Measurements from ENCODE around the gene CITED1.

CITED1 gene

DNA sequence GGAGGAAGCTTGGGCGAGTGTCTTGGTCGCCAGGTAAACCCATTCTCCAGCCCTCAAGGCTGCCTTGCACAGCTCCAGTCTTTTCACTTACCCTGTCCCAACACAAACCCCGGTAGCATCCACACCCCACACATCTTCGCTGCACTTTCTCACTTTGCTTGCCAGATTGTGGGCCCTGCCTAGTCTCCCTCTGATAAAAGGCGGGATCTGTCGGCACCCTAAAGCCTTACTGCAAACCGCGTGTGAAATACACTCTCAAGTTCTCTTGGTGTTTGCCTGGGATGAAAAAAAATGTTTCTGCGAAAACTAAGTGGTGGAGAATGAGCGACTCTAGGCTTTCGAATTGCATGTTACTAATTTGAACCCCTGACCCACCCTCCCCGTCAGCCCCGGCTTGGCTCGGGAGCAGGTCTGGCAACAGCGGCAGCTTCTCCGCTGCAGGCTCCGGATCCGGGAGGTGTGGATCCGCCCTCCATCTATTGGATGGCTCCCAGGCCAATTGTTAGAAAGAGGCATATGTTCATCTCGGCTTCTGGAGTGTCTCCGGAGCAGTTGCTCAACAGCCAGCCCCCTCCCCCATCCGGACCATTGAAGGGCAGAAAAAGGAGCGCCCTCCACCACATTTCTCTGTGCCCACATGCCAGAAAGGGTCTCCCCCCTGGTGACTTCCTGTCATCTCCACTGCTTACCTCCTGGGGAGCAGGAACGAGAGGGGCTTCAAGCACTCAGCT lies 3.0 kb upstream of the CITED1 start:
- DNase-seq (ENCODE audit: low spot score), result no peak

- no peak for DNase-seq (ENCODE audit: low spot score)
Measured at GRCh38 chrX:72308209-72308565, 2.5 kb upstream of the CITED1 start.

DNA sequence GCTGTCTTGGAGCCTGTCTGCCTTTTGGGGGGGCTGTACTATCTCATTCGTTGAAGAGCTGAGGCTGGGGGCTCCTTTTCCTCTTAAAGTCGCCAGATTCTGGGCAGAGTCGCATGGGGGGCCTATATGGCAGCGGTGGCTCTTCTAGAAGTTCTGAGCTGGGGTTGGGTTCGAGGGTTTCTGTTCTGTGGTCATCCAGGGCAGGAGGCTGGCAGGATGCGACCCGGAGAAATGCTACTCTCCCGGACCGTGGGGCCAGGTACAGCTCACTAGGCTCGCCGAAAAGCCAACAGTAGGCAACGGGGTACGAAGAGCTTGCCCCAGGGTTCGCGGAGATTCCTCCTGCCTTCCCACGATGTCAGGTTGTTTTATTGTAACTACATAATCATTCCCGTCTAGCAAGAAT lies 1.9 kb upstream of the CITED1 start:
- DNase-seq (ENCODE audit: low spot score), result no peak

GRCh38 chrX:72306851-72307645 lies 1.3 kb upstream of the CITED1 start:
- DNase-seq (ENCODE audit: low spot score), result no peak

GRCh38 chrX:72306085-72306801 lies 529 bp upstream of the CITED1 start:
- DNase-seq (ENCODE audit: low spot score), result no peak

GRCh38 chrX:72304877-72305276 lies 837 bp downstream of the CITED1 start:
- no peak for DNase-seq (ENCODE audit: low spot score)

- no peak for DNase-seq (ENCODE audit: low spot score)
Measured at GRCh38 chrX:72301781-72302180, 3.9 kb downstream of the CITED1 start.

DNA sequence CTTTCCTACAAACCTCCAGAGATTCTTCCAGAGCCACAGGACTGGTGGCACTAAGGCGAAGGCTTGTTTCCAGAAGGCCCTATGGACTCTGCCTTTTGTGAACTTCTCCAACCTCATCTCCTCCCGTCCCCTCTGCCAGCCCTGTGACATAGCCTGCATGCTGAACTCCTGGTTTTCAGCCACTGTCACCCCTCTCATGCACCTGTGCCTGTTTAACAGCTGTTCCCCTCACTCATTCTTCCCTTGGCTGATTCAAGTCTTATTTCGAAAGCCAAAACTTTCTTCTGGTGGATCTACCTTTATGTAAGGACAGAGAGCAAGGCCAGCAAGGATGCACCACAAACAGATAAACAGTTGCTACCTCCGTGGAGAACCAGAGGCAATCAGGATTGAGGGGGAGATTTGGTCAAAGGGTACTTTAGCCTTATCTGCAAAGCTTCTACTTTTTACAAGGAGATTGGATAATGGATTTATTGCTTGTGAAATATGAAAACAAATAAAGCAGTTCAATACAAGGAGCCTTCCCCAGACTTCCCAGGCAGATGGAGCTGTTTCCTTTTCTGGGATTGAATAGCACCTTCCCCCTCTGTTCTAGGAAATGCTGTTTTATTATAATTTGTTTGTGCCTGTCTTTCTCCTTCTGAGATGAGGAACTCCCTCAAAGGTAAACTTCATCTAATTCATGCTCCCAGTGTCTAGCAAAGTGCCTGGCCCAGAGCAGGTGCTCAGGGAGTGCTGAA lies 5.7 kb downstream of the CITED1 start:
- no peak for DNase-seq (ENCODE audit: low spot score)

DNA sequence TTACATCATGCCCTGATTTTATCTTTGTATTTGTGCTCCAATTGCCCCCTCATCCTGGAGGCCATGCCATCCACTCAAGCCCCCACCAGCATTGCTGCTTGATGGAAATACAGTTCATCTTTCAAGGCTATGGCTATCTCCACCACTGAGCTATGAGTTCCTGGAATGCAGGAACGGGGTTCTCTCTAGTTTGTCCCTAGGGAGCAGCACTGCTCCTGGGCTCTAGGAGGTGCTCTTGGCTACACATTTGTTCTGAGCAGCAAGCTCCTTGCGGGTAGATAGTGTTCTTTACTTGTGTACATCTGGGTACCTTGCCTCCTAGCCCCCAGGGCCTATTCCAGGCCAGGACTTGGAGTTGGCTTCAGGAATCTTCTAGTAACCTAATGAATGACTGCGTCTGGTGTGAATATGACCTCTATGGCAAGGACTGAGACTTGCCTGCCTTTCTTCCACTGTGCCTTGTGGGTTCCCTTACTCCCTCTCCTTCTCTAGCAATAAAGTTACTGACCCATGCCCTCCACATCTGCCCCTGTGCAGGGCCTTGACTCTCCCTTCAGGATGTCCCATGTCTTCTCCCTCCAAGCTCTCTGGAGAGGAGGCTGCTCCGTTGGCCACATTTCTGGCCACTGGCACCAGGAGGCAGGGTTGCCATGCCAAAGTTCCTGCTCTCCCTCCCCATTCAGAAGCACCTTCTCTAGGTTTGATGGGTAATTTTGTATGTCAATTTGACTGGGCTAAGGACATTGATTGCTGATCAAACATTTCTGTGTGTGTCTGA lies 7.6 kb downstream of the CITED1 start:
- peak; percentile 3 for DNase-seq (ENCODE audit: low spot score)

- no peak for DNase-seq (ENCODE audit: low spot score)
Measured at GRCh38 chrX:72296991-72297390, 8.7 kb downstream of the CITED1 start.

- DNase-seq (ENCODE audit: low spot score), result no peak
Measured at GRCh38 chrX:72295745-72296144, 10.0 kb downstream of the CITED1 start.

GRCh38 chrX:72294497-72294896 lies 11.2 kb downstream of the CITED1 start:
- DNase-seq (ENCODE audit: low spot score), result no peak

- DNase-seq (ENCODE audit: low spot score), result no peak
Measured at GRCh38 chrX:72282302-72282701, 23.4 kb downstream of the CITED1 start.

DNA sequence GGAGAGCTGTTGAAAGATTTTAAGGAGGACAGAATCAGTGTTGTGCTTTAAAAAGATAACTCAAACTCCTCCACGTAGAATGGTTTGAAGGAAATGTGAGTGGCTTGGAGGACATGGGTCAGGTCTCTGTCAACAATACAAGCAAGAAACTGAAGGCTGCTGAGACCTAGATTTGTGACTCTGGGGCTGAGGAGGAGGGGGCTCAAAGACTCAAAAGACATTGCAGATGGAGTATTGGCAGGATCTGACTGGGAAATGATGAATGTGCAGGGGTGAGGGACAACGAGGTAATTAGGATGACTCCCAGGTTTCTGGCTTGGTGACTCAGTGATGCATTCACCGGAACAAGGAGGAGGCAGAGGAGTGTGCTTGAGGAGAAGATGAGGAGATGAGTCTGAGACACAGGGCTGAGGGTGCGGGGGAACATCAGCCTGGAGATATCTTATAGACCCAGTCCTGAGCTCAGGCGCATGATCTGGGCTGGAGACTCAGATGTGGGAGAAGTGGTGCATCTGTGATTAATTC lies 25.3 kb downstream of the CITED1 start:
- no peak for DNase-seq (ENCODE audit: low spot score)

DNA sequence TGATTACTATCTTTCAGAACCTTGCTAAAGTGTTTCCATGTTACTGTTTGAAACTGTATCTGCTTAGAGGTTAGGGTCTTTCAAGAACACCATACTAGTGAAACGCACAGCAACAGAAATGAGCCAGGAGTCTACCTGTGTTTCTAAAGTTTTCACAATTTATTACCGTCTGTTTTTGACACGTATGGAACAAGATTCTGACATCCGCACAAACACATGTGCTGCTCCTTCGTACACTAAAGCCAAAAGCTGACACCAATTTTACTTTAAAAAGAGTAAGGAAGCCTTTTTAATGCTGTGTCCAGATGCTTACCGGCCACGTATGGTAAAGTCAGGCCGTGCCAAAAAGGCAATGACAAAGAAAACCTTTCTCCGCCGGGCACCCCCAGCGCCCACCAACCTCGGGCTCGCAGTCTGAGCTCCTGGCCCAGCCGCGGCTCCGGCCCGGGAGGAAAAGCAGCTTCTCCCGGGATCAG lies 29.2 kb downstream of the CITED1 start:
- DNase-seq (ENCODE audit: low spot score), result peak; percentile 4

DNA sequence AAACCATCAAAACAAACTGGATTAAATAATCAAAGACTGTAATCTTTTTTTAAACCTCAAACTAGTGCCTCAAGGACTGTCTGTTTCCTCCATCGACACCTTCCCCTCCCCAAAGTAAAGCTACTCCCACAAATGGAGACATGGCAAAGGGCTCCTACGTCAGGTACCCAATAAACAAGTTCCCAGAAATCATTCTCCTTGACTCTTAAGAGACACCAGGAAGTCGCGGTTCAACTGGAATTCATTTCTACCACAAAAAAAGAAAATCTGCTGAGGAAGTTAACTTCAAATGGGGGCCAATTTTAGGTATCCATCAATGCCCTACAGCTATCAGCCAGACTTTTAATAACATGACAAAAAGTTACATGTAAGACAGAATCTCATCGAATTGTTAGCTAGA lies 31.2 kb downstream of the CITED1 start:
- no peak for DNase-seq (ENCODE audit: low spot score)

- no peak for DNase-seq (ENCODE audit: low spot score)
Measured at GRCh38 chrX:72273718-72274117, 32.0 kb downstream of the CITED1 start.

- no peak for DNase-seq (ENCODE audit: low spot score)
Measured at GRCh38 chrX:72272868-72273267, 32.8 kb downstream of the CITED1 start.

- DNase-seq (ENCODE audit: low spot score), result no peak
Measured at GRCh38 chrX:72271812-72272211, 33.9 kb downstream of the CITED1 start.

DNA sequence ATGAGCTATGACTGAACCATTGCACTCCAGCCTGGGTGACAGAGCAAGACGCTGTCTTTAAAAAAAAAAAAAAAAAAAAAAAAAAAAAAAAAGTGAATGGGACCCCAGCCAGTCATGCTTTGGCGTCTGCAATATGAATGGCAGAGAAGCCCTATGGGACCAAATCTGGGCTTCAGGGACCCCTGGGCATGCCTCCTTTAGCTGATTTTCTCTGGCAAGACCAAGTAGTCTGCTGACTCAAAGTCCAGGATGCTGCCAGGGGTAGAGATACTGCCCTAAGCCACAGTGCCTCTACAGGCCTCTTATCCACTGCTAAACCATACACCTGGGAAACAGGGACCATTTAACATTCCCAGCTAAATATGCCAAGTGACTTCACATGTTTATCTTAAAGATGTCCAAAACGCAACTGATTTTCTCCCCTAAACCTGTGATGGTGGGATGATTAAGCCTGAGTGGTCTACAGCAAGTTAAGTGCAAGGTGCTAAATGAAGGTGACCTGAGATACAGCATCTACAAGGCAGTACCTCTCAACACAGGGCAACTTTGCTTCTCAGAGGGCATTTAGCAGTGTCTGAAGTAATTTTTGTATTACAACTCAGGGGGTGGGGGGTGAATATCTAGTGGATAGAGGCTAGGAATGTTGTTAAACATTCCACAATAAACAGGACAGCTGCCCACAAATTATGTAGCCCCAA lies 34.5 kb downstream of the CITED1 start:
- no peak for DNase-seq (ENCODE audit: low spot score)
